HG03135 (cell line): ENCODE data around the gene KSR1.

Experiments
- ATAC-seq: cut with Tn5 transposase; IDR thresholded peaks from one replicate; pipeline ENCODE4 v1.9.1; 2021; ENCODE audit warnings: mild to moderate bottlenecking, moderate library complexity; ENCODE audit not compliant: unreplicated experiment

KSR1 gene

DNA sequence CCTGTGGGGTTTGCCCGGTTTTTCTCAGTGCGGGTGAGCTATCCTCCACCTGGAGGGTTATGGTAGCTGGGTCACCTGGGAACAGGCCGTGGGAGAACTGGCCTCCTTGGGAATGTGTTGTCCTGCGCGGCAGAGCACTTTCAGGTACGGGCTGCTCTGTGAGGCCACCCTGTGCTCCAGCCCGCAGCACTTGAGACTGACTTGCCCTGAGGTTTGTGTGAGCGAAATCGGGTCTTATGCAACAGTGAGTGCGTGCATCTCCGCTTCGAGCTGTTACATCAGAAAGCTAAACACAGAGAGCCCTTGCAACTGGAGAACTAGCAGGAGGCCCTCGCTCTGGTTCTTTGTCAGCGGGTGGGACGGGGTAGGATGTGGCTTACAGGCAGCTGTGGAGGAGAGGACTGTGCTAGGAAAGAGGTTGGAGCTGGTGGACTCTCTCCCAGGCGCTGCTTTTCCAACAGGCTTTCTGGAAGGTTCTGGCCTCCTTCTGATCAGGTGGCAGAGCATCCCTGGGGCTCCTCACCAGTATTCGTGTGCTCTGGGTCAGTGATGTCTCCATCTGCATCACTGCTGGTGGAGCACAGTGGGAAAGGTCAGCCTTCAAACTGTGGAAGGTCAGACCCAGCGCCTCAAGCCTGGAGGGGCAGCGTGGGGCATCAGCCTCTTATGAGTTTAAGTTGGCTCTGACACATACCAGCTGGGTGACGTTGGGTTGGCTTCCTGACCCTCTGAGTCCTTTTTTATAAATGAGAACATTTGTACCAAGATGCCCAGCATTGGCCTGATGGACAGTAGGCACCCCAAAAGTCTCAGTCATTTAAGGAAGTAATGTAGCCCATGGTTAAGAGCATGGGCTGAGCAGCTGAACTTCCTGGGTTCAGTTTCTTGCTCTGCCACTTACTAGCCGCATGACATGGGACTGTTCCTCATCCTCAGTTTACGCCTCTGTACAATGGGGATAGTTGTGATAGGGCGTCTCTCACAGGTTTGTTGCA is 76.3 kb downstream of the KSR1 start:
- ATAC-seq, result no peak

DNA sequence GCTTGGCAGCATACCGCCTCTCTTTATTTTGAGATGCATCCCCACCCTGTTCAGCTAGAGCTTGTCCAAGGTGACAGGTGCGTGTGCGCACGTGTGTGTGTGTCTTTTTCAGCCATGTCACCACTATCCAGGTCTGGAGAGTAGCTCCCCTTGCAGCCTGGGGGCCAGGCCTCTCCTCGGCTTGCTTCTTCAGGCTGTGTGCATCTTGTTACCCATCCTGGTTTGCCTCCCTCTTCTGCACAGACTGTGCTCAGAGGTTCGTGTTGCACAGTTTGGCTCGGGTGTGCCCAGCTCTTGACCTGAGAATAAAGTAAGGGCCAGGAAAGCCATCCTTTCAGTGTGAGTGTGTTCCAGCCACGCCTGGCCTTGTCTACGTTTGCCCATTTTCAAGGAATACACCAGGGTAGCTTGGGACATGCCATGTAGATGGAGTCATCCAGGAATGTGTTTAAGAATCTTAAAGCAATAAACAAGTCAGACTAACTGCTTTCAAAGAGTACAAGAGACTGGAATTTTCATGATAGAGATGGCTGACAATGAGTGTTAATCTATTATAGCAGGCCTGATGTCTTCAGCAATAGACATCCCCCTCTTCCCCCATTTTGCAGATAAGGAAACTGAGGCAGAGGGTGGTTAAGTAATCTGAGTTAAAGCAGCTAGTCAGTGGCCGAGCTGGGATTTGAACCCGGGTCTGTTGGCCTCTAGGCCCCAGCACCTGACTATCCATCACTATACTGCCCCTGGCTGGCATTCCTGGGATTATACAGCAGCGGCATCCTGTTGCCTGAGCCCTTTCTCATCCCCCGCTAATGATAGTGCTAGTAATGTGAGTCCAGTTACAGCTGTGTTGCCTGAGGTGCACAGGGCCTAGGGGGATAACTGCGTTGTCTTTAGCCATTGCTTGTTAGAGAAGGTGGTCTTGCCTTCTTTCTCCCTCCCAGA is 77.9 kb downstream of the KSR1 start:
- ATAC-seq, result no peak

DNA sequence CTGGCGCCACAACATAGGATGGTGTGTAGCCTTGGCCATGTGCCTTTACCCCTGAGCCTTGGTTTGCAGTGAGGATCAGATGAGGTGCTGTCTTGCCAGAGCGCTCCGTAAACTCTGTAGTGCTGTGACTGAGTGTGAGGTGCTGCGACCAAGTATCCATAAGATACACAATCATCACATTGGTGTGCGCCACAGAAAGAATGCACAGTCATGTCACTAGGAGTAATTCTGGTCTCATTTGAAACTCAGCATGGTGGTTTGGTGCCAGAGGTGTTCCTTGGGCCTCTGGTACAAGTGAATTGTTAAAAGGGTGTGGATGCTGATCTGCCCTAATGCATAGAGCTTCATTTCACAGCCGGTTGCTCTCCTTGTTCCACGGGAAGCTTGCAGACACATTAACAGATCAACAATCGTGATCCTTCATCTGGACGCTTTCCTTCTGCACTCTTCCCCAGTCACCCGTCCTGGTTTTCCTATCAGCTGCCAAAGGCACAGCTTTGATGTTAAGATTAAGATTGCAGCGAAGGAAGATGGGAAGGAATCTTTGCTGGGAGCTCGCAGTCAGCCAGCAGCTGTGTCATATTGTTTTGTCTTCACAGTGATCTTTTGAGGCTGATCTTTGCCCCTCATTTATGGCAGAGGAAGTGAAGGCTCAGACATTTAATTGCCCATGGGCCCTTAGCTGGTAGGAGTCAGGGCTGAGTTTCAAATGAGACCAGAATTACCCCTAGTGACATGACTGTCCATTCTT is 79.1 kb downstream of the KSR1 start:
- ATAC-seq, result no peak

DNA sequence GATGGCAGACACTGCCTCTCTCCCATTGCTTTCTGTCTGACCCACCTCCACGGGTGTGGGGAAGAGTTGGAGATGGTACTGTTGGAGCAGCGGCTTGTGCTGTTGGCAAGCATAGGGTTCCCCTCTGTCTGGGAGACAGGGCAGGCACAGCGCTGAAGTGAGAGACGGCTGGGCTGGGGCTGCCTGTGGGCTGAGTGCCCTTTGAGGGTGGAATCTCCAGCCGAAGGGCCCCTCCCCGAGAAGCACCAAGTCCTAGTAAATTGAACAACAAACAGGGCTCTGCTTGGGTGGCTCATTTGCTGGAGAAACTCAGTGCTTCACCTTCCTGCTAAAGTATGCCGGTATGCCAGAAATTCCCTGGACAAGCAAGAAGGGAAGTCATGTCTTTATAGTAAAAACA is 79.7 kb downstream of the KSR1 start:
- no peak for ATAC-seq

DNA sequence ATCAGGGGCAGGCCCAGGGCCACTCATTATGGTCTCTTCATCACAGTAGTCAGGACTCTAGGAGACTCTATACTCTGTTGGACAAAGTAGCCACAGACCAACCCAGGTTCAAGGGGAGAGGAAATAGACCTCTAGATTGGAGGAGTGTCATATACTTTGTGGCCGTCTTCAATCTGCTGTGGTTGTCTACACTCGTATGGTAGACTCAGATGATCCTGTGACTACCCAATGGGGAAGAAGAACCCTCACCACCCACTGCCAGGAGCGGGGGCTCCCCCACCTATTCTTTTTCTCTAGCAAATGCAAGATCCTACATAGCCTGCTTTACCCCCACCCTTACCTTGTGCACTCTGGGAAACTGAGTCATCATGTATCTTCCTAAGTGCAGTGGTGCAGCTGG is 80.5 kb downstream of the KSR1 start:
- ATAC-seq, result no peak

DNA sequence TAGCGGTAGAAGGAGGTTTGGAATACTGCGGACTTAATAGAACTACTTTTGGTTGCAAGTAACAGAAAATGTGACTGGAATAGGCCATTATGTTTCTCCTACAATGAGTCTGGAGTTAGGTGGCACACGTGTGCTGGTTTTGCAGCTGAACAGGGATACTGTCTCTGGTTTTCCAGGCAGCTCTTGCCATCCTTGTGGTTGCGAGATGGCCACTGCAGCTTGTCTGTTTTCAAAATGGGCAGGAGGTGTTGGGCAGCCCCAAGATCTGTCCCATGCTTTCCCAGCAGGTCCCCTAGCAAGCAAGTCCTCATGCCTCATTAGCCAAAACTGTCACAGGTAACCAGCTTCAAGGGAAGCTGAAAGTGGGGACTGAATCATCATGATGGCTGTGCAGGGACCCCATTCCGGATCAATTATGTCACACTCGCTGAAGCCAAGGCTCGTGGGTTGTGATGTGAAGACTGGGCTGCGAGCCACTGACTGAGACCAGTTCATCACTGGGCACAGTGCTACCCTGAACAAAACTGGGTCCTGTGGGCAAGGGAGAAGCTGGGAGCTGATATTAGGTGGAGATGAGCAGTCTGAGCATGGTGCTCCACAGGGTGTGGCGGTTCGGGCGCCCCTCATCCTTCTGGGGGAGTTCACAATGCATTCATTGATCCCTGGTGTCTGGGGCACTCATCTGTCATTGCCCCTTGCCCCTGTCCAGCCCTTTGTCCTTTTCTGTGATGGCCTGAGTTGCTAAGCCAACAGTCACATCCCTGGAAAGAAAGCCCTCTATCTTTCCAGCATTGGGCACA is 82.1 kb downstream of the KSR1 start:
- no peak for ATAC-seq

DNA sequence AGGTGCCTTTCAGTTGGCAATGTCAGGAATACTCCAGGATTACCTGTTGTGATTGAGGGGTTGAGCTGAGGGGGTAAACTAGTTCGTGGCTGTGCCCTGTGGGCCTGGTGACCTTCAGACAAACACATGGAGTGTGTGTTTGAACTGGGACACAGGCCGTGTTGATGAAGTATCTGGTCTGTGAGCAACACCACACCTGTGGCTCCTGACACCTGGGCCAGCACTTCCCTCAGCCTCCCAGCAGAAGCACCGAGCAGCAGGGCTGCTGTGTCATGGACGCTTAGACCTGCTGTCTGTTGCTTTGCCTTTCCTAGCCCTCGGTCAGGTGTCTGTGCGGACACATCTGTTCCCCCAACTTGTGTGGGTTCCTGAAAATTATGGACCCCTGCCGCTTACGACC is 82.9 kb downstream of the KSR1 start:
- no peak for ATAC-seq

DNA sequence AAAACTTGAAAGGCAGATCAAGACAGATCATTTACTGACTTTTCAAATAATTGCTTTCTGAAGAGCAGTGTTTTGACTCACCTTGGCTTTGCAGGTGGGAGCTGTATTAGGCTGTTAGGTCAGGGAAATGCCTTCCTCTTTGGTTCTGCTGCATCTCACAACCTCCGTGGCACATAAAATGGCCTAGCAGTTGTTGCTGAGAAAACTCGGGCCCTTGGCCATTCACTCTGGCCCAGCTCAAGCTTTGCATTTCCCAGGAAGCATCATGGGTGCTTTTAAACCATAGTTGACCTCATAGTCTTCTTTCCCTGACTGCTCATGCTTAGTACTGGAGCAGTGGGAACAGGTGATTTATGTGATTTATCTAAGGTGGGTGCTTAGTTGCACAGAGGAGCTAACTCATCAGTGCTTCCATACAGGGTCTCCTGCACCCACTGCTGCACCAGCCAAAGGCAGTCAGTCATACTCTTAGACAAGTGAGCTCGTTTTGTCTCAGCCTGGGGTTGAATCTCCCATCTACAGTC is 83.6 kb downstream of the KSR1 start:
- ATAC-seq, result no peak

DNA sequence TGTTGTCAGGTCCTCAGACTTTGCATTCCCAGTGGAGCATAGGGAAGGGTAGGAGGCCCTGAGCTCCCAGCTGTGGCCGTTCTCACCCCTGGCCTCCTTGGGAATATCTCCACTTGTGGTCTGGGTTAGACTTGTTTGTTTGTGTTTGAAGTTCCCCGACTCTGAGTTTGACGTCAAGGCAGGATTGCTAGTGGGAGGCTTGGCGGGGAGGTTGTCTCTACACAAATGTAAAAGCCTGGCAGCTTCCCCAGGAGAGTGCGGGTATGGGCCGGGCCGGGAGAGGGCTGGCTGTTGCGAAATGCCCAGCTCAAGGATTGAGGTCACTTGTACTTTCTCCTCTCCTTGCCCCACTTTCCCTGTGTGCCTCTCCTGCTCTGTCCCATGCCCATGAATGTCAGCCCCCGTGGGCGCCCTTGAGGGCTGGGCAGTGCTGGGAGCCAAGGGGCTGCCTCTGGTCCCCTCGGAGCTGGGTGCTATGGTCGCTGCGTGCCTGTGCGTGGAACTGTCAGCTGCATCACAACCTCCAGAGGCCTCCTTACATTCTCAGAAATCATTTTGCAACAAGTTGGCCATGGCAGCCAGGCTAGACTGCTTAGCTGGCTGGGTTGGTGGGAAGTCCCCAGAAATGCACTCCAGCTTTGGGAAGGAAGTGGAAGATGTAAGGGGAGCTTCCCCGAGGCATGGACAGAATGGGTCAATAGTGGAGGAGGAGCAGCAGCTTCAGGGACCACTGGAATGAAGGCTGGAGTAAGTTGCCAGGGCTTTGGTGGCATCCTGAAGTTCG is 84.3 kb downstream of the KSR1 start:
- no peak for ATAC-seq

DNA sequence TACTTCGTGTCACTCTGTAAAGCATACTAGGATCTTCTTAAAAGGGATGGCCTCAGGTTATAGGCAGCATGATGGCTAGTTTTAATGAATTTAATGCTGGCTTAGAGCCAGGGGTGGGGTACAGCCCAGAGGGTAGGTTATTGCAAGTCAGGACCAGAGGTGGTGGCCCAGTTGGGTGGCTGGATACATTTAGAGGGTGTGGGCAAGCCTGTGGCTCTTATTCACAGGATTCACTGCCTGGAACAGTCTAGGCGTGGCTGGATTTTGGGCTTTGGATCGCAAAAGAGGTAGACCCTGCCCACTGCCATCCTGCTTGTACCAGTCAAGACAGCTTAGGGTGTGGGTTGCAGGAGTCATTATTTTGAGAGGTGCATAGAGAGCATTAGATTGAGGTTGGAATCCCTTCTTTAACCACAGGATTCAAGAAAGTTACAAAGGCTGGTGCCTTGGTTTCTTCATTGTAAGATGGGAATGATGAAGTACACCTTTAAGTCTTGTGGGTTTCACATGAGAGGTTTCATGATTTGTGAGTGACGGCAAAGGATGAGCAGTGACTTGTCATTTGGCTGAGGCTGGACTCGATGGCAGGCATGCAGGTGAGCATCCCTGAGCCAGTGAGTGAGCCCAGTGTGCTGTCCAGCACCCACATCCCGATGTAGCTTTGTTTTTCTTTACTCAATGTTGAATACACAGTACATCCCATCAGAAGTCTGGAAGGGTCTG is 85.2 kb downstream of the KSR1 start:
- no peak for ATAC-seq

DNA sequence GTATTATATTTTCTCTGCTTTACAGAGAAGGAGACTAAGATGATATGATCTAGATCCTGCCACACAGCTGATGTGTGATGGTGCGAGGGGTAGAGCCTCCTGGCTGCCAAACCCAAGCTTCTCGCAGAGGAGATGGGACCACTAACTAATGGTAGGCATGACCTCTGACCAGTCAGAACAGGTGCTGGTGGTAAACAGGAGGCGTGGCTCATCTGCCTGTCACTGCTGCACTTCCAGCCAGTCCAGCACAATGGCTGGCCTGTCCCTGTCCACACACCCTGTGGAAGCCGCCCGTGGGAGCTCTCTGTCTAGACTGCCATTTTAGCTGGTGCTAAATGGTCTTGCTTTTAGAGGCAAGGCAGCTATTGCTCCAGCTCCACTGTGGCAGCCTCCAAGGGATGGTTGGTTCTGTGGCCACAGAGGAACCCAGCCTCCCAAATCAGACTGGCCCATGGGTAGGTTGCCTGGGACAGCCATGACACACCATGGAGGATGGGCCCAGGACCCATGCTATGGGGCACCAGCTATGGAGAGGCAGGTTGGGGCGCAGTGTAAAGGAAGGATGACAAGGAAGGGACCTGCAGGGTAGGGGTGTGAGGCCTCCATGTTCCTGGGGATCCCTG is 86.7 kb downstream of the KSR1 start:
- ATAC-seq, result no peak

DNA sequence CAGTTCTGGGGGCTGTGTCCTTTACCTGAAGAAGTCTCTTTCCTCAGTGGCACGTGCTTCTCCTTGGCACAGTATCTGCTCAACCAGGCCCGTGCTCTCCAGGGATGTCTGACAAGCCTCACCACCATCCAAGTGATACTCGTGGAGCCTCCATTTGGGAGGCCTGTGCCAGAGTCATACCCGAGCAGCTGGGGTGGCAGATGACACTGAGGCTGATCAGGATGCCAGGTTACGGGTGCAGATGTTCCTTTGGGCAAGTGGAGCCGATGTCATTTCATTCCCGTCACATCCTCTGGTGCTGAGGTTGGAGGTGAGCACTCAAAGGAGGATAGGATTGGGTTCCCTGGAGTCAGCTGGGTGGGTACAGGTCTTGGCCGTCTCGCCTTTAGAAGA is 87.2 kb downstream of the KSR1 start:
- no peak for ATAC-seq

DNA sequence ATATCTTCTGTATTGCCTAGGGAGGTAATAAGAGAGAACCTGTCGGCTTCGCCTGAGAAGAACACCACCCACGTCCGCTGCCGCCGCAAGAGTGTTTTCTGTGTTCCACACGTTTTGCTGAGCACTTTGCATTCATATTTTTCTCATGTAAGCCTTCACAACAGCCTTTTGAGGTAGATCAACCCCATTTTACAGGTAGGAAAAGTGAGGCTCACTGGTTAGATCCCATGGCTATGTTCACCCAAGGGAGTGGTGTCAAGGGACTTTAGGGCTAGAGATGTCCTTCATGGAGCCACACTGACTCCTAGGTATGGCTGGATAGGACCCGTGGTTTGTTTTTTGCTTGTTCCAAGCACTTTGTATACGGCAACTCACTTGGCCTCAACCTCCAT is 87.7 kb downstream of the KSR1 start:
- no peak for ATAC-seq

DNA sequence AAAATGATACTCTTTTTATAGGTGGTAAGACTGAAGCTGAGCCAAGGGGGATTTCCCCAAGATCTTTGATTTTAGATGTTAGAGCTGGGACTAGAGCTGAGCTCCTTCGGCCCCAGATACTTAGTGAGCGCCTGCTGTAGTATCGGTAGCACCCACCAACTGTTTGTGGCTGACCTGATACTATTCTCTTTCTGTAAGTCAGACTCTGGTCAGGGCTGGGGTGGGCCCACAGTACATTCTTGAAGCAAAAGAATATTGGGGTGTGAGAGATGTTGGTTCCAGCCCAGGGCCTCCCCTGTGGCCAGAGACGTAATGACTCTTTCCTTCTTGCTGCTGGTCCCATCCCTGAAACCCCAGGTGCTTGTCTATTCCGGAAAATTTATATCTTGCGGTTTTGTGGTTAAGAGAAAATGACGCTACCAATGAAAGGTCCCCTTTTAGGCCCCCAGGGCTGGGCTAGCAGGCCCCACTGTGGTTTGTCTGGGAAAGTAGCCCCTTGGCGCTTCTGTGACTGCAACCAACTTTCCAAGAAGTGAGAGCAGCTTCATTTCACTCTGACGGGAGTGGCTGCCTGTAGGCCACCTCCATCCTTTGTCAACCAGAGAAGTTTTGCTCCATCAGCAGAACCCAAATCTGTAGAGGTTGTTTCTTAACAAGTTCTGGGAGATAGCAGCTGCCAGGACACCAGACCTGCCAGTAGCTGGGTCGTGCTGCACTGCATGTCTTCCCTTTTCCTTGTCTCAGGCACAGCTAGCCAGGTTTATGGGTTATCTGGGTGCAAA is 88.3 kb downstream of the KSR1 start:
- ATAC-seq, result peak; percentile 83

DNA sequence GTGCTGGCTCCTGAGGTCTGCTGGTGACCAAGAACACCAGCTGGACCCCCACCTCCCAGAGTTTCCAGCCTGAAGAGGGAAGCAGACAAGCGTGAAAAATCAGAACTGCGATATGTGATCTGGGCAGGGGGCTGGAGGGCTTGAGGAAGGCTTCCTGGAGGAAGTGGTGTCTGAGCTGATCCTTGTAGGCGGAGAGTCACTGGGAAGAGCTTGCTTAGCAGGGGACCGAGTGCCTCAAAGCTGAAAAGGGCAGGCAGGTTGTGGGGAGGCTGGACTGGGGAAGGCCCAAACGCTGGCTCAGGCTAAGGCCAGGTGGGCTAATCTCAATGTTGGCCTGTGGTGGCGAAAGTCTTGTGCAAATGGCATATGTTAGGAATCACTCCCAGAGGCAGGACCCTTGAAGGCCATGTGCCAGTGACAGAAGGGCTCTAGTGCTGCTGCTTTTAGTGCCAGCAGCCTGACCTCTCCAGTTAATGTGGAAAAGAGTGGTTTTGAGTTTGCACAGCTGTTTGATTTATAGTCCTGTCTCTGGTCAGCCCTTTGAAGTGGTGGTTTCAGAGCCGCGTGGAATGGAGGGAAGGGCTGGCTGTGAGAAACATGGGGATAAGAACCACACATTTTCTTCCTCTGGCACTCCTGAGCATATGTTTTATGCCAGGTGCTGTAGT is 89.4 kb downstream of the KSR1 start:
- no peak for ATAC-seq

DNA sequence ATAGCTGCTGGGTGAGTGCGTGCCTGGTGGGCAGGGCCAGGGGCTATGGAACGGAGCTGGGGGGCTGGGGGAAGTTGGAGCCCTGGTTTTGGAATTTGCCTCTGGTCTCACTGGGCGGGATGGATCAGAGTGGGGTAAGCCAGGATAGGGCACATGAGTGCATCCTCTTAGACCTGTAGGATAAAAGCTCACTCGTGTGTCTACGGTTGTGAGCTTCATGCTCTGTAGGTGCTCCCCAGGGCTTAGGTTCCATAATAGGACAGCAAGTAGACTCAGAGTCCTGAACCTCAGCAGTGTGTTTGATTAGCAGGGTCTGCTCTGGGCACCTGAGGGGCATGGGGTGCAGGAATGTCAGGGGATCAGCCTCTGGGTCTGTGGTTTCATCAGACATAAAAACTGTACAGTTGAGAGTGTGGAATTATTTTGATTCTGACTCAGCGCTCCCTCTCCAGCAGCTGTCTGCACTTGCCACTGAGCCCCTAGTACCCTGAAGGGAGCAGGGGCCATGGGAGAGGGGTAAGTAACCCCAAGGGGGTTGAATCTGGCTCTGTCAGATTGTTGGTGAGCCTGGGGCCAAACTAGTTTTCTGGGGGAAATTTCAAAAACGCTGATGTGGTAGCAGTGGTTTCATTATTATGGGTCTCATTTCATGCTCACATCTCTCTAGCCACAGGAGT is 90.5 kb downstream of the KSR1 start:
- ATAC-seq, result no peak
